ENCODE data around the gene CLDN34.

The CLDN34 gene

GRCh38 chrX:9966775-9967408 is at the start of gene CLDN34:
Gene CLDN34 (plus strand): TSS chrX:9967358. CDS start chrX:9967358, 0 bp downstream.
- no peak for DNase-seq

GRCh38 chrX:9917861-9918260 is 49.3 kb upstream of the CLDN34 start:
- DNase-seq: no peak

- DNase-seq: no peak
Measured at GRCh38 chrX:9919632-9920172, 47.5 kb upstream of the CLDN34 start.

GRCh38 chrX:9921407-9921806 is 45.8 kb upstream of the CLDN34 start:
- DNase-seq: no peak

GRCh38 chrX:9923357-9923756 is 43.8 kb upstream of the CLDN34 start:
- DNase-seq: no peak

GRCh38 chrX:9926002-9926401 is 41.2 kb upstream of the CLDN34 start:
- DNase-seq: no peak

- no peak for DNase-seq
Measured at GRCh38 chrX:9927698-9928482, 39.3 kb upstream of the CLDN34 start.

- no peak for DNase-seq
Measured at GRCh38 chrX:9935436-9935835, 31.7 kb upstream of the CLDN34 start.

- no peak for DNase-seq
Measured at GRCh38 chrX:9937761-9938160, 29.4 kb upstream of the CLDN34 start.

- no peak for DNase-seq
Measured at GRCh38 chrX:9938516-9938915, 28.6 kb upstream of the CLDN34 start.

- no peak for DNase-seq
Measured at GRCh38 chrX:9940421-9940820, 26.7 kb upstream of the CLDN34 start.

- peak; percentile 46 for DNase-seq
Measured at GRCh38 chrX:9942086-9942485, 25.1 kb upstream of the CLDN34 start.

- DNase-seq: no peak
Measured at GRCh38 chrX:9943420-9943819, 23.7 kb upstream of the CLDN34 start.

GRCh38 chrX:9947131-9947794 is 19.9 kb upstream of the CLDN34 start:
- no peak for DNase-seq

GRCh38 chrX:9948406-9948805 is 18.8 kb upstream of the CLDN34 start:
- DNase-seq: no peak

- no peak for DNase-seq
Measured at GRCh38 chrX:9952300-9952699, 14.9 kb upstream of the CLDN34 start.

- no peak for DNase-seq
Measured at GRCh38 chrX:9953396-9953795, 13.8 kb upstream of the CLDN34 start.

- DNase-seq: no peak
Measured at GRCh38 chrX:9955506-9955905, 11.7 kb upstream of the CLDN34 start.

GRCh38 chrX:9957743-9958142 is 9.4 kb upstream of the CLDN34 start:
- no peak for DNase-seq

- no peak for DNase-seq
Measured at GRCh38 chrX:9958183-9958582, 9.0 kb upstream of the CLDN34 start.

GRCh38 chrX:9961750-9962149 is 5.4 kb upstream of the CLDN34 start:
- DNase-seq: no peak

GRCh38 chrX:9977635-9978034 is 10.5 kb downstream of the CLDN34 start:
- no peak for DNase-seq

- DNase-seq: no peak
Measured at GRCh38 chrX:9980401-9980800, 13.2 kb downstream of the CLDN34 start.

GRCh38 chrX:9980927-9981326 is 13.8 kb downstream of the CLDN34 start:
- no peak for DNase-seq

All from CD4-positive, alpha-beta T cell treated with Interleukin-15 for 1 hour (primary cell).